GM18909 (cell line): ENCODE results near the gene SCFD2.

Experiments
- ATAC-seq: cut with Tn5 transposase; IDR thresholded peaks from one replicate; pipeline ENCODE4 v1.9.1; 2021; ENCODE audit warnings: mild to moderate bottlenecking; ENCODE audit not compliant: unreplicated experiment, poor library complexity

SCFD2 gene

DNA sequence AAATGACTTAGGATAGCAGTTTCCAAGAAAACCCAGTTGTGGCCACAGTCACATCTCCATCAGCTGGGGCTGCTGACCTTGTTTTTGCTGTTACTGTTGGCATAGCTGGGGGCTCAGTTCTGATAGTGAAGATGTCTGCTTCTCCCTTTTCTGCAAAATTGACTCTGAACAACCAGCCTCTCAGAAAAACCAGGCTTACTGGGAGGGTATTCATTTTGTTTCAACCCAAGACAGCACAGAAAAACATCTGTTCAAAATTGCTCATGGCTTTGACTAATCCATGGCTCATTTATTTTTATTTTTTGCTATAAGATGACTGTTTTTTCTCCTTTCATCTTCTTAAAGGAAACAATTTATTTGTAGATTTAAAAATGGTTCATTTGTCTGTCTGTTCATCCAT, 450.7 kb downstream of the SCFD2 start:
- ATAC-seq: no peak

DNA sequence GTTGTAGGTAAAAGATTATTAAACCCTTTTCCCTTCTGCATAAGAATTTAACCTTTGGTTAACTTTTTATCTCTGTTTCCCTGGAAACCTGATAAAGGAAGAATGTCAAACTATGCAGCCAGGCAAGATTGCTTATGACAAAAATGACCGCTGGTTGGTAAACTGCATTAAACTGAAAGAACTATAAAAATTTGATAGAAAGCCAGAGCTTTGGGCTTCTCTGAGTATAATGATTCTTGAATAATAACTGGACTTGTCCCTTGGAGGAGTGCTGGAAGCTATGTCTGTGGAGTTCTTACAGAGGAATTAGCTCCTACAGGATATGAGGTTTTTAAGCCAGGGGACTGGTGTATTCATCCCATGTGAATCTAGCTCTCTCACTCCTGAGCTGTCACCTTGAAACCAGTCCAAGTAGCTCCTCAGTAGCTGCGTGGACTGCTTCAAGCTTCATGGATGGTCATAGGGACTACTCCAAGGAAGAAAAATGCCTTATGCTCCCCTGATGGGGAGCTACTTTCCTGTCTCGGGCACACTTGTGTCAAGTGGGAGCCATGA, 451.7 kb downstream of the SCFD2 start:
- no peak for ATAC-seq

DNA sequence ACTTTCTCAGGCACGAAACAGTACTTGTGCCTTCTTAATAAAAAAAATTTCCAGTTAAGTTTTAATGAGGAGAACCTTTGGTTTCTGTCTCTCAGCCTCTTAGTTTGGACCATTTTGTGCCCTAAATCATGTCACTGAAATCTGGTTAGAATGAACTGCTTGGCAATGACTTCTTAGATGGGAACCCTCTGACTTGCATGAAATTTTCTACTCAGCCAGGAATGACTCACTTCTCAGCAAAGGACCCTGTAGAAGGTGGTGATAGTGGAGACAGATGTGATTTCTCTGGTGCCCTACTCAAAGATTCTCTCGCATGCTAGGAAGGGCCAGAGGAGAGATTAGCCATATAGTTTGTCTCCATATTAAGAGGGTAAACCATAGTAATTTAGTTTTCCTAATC, 453.3 kb downstream of the SCFD2 start:
- no peak for ATAC-seq

DNA sequence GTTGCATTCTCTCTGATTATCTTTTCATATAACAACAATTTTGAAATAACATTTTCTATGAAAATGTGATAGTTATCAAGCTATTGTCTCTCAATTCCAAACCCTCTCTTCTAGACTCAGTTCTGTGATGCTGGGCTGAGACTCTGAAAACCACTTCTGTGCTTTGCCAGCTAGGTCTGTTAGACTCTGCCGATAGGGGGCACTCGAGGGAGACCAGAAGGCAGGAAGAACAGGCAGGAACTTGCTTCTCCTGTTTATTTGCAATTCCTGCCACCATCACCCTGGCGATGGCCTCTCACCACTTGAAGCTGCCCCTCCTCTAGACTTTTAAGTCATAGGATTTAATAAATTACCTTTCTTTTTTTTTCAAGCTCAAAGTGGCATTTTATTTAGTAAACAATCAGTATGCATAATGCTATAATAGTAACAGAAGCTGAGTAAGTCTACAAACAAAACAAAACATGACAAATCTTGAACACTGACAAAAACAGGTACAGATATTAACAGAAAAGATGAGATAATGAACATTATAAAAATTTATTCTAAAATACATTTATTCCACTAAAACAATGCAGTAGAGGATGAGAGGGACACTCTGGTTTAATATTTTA, 454.1 kb downstream of the SCFD2 start:
- ATAC-seq: peak; percentile 85

DNA sequence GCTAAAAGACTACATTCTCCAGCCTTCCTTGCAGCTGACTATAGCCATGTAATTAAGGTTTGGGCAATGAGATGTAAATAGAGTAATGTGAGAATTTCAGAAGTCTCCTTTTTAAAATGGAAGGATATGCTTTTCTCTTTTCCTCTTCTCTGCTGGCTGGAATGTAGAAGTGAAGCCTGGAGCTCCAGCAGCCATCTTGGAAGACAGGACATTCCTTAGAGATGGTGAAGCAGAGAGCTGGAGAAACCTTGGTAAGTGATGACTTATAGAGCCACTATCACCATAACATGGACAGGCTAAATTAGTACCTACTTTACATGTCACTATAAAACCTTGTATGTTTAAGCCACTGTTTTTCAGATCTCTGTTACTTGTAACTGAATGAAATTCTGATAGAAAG, 455.7 kb downstream of the SCFD2 start:
- ATAC-seq: no peak

DNA sequence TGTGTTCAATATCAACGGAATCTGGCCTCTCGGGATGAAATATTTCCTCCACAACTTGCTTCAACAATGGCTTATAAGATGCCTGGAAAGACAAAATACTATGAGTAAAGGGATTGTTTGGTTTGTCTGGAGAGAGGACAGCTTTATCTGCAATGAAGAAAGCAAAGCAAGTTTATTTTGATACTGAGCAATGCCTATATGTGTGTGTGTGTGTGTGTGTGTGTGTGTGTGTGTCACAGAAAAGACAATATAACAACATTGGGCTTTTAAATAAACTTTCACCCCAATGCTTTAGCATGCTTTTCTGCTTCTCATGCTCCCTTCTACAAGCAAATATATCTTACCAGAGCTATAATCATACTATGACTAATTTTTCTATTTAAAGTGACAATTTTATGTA, 458.4 kb downstream of the SCFD2 start:
- no peak for ATAC-seq

DNA sequence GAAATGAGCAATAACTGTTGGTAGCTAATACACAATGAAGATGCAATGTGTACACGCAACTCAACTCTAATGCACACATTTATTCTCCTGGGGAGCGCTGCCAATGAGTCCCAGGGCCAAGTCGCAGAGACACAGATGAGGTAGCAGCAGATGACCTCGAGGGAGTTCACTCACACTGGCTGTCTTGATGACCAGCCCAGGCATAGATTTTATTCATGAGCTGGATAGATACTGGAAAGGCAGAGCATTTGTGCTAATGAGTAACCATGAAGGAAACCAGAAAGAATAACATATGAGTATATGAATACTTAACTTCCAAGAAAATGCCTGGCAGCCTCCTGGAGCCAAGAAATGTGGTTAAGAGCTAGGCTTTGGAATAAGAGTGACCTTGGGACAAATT, 461.4 kb downstream of the SCFD2 start:
- ATAC-seq: no peak

DNA sequence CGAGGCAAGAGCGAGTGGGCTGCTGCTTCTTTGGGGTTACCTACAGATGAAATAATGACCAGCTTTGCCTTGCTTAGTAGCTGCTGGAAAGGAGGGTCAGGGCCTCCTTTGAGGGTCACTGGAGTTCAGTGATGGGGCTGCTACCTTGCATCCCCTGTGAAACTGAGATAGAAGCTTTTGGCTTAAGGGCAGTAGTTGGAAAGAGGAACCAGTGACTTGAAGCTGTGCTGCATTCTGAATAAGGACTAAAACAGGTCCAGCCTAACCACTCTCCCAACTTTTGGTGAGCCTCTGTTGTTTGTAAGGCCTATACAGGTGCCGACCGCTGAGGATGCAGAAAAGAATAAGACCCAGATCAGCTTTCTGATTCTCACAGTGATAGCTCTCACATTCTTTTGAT, 462.6 kb downstream of the SCFD2 start:
- no peak for ATAC-seq

DNA sequence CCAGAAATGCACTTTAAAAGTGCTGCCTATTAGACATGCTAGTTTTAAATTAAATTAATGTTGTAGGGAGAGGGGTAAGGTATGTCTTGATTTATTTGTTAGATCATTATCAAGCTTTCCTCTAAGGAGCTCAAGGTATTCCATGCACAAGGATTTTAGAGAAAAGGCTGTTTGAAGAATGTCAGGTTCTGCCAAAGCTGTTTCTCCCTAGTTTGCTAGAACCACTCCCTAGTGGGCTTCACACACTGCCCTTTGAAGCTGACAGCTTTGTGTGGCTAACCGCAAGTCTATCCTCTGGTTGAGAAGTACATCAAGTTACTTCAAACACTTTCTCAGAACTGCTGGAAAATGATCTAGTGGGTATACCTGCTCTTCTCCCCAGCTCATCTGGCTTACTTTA, 471.4 kb downstream of the SCFD2 start:
- ATAC-seq: no peak

DNA sequence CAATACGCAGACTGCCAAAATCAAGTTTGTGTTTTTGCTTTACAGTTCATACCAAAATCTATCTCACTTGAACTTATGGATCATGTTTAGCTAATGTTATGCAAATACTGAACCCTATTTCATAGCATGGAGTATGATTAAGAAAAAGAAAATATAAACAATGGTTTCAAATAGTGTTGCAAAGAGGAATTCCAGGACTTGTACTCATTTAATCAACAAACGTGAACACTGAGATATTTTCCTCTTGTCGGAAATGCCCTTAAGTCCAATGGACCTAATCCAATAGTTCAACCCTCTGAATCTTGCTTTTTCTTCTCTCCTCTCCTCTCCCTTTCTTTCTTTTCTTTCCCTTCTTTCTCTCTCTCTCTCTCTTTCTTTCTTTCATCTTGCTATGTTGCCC, 473.0 kb downstream of the SCFD2 start:
- ATAC-seq: no peak

DNA sequence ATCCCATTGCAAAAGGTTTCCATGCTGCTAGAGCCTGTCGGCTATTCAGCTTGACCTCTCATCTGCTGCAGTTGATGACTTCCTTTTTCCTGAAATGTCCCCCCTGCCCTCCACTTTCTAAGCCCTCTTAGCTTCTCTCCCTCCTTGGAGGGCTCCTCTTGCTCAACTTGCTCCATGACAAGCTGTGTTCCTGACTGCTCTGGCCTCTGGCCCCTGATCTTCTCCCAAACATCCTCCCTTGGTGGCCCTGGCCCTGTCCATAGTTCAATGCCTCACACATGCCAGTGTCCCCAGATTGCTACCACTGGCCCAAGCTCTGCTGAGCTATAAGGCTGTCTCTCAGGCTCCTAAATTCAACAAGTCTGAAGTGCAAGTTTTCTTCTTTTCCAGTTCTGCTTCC, 474.1 kb downstream of the SCFD2 start:
- ATAC-seq: no peak

DNA sequence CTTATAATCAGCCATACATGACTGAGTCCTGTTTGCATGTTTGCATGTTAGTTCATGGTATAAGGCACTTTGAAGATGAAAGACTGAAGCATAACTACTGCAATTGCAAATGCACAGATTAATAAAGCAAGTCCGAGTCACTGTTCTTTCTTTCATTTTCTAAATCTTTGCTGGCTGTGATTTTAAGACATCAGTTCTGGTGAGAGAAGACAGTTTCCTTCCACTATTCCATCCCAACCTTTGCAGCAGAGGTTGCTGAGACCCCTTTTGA, 475.4 kb downstream of the SCFD2 start:
- ATAC-seq: no peak

DNA sequence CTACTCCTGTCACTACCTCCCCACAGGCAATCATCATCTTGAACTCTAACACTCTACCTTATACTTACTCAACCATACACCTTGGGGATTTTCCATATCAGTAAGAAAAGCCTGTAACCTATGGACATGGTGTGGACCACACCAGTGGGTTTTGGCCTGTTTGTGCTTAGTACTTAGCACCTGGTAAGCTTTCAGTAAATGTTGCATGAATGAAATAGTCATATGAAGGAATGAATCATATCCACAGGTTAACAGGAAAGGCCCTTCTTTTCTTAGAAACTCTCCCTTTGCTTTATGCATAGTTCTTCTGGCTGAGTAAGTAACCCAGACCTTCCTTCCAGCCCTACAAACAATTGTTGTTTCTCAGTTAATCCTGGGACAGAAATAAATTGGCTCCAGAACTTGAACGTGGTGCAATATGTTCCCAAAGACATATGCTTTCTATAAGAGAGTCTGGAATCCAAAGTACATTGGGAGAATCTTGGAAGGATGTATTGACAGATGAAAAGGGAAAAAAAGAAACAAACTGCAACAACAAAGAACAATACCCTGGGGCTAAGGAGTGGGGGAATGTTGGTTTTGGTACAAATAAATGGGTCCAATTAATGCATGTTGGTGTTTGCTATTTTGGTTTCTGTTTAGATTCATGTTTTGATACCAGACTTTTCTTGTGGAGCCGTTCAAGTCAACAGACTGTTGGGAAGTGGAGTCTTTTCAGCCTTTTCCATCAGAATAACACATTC, 475.9 kb downstream of the SCFD2 start:
- ATAC-seq: no peak

DNA sequence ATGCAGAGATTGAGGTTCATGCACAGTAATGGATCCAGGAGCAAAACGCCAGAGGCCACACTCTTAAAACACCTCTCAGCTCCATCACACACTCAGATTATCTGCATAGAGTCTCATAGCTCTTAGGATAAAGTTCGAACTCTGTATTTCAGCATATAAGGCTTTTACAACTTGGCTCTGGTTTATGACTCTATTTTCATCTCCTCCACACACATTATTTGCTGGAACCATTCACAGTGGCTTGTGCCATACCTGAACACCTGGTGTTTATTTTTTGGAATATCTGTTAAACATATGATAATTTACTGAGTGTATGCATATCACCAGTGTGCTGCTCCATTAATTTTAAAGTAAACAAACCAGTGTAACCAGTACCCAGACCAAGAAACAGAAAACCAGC, 476.5 kb downstream of the SCFD2 start:
- ATAC-seq: no peak

DNA sequence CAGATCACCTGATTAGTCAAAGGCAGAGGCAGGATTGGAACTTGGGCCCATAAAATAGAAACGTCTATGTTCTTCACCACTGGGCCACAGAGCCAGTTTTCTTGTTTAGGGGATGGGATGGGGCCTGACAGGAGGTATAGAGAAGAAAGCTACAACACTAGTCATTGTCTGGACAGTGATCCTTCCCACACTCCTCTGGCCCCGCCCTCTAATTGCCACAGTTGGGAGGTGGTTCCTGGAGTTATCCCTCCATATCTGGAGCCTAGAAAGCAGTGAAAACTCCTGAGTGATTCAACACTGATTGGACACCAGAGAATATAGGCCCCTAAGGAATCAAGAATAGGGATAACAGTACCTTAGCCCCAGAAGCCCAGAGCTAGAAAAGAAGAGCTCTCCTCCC, 480.9 kb downstream of the SCFD2 start:
- ATAC-seq: no peak

DNA sequence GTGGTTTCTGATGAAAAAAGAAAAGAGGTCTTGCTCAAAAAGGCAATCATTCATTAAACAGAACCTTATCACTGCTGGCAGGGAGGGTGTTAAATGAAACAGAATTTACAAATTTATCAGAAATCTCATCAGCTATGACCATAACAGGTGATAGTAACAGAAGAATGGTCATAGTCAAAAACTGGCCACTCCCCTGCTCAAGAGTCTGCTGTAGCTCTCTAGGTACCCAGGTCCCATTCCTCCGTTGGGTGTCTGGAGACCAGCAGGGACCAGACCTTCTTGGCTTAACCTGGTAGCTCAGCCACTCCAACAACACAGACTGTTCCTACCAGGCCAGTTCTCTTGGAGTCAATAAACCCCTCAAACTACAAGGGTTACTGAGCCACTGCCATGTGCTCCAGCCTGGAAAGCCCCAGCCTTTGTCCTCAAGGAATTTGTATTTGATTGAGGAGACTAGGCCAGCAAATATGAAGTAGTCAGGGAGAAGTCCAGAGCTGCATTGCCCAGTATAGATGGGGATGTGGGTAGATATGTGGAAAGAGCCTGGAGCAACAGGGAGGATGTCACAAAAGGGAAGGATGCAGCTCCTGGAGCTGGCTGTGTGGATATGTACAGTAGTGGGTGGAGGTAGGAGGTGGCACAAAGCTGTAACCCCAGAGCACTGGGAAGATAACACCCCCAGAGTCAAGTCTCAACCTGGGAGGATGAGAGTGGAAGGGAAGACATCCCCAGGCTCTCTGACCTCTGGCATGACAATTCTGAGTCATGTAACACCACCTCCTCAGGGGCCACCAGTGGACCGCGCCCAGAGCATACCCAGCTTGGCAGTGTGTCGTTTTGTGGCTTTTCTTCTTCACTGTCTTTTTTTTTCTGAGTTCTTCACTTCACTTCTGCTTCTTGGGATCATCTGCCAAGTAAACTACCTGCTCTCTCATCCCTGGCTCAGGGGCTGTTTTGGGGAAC, 481.9 kb downstream of the SCFD2 start:
- no peak for ATAC-seq

DNA sequence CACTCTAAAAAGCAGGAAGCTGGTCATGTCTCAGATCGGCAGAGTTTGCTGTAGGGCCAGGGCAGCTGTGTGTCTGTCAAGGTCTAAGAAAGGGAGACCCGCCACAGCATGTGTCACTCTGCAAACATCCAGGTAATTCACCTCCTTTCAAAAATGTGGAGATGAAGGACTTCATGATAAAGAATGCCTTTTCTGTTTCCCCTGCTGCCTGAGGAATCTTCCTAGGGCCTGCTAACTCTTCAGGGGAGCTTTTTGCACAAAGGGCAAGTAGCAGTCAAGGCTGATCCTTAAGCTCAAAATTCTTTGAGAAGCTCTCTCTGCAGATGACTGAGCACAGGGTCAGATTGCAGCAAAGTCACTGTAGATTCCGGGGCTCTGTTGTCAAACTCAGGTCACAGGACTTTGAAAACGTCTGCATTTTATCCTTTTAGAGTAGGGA, 482.7 kb downstream of the SCFD2 start:
- no peak for ATAC-seq

DNA sequence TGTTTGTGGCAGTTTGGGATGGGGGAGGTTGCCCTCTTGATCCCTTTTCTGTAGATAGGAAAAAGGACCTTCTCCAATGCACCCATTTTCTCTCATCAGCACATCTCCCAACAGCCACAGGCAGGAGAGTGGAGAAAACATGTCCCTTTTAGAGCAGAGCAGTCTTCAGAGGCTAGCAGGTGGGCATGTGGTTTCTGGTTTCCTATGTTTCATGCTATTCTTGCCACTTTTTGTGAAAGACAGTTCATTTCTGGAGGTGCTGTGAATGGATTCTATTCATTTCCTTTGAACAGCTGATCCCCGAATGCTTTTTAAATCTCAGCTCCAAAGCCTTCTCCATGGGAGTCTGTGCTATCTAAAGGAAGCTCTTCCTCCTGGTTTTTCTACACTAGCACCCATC, 484.9 kb downstream of the SCFD2 start:
- ATAC-seq: no peak

DNA sequence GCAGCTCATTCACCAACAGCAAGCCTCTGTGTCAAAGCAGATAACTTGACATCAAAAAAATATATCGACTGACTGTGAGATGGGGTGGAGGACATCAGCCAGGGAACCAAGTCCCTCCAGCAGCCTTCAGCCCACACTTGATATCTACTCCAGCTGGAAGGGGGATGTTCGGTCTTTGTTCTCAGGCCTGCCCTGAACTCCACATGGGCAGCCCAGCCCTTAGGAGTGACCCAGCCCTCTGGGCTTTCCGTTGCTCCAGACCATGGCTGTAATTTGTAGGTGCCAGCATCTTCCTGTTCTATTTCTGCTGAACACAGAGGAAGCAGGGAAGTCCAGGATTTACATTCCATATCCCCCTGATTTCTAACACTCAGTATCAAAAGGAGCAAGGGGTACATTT, 486.4 kb downstream of the SCFD2 start:
- ATAC-seq: no peak

DNA sequence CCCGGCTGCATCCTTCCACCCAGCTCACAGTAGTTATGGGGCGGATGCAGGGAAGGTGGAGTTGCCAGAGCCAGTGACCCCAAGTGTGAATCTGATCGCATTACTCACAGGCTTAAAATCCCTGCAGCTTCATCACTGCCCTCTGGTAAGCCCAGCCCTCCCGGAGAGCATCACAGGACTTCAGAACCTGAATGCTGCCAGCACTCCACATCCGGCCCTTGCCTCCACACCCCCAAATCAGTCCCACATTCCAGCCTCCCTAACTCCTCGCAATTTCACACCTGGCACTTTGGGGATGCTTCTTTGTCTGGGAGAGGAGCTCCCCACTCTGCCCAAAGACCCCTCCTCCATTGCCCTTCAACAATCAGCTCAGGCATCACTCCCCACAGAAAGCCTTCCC, 488.2 kb downstream of the SCFD2 start:
- no peak for ATAC-seq

DNA sequence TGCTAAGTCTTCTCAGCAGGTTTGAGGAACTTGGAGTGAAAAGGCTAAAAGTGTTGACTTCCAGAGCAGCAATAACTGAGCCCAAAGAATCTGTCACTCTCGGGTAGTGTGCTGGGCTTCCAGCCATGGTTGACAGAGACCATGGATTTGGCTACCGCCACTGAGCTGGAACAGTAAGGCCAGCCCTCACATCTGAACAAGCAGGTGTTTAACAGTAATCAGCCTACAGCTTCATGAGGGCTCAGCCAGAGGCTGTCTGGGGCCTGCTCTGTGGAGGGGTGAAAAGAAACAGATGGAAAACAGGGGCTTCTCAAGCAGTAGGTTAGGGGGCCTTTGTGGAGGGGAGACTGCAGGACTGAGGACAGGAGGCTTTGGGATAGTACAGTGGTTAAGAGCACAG, 488.8 kb downstream of the SCFD2 start:
- no peak for ATAC-seq
